ACC112 (cell line): ENCODE data around the gene RASL11B.
A peak's percentile ranks its signal among the peaks of the same experiment; 100 is the strongest.

Source experiments
- H2AFZ ChIP-seq: fragments of 200-600 bp; sonication (generic); one replicate; pipeline ENCODE4 v1.6.0; 2017; ENCODE audit warnings: antibody characterized with exemption, low read length; ENCODE audit not compliant: unreplicated experiment
- H3K27ac ChIP-seq: fragments of 200-600 bp; sonication (generic); 2 replicates; pipeline ENCODE4 v1.5.1; 2014; ENCODE audit warnings: low read depth, mild to moderate bottlenecking, antibody characterized with exemption, low read length, moderate library complexity
- H3K27me3 ChIP-seq: fragments of 200-600 bp; sonication (generic); 2 replicates; pipeline ENCODE4 v1.6.1; 2014; ENCODE audit warnings: mild to moderate bottlenecking, antibody characterized with exemption, low read length, moderate library complexity, mixed read lengths; ENCODE audit not compliant: insufficient read depth
- H3K36me3 ChIP-seq: fragments of 200-600 bp; sonication (generic); 2 replicates; pipeline ENCODE4 v1.6.1; 2016; ENCODE audit warnings: mild to moderate bottlenecking, antibody characterized with exemption, low read length, moderate library complexity, mixed read lengths; ENCODE audit not compliant: insufficient read depth
- H3K4me1 ChIP-seq: fragments of 200-600 bp; sonication (generic); one replicate; pipeline ENCODE4 v1.6.1; 2016; ENCODE audit warnings: low read length, mixed read lengths; ENCODE audit not compliant: insufficient read depth, unreplicated experiment, control insufficient read depth
- H3K4me3 ChIP-seq: fragments of 200-600 bp; sonication (generic); 2 replicates; pipeline ENCODE4 v1.5.1; 2014; ENCODE audit warnings: mild to moderate bottlenecking, low read depth, low read length
- H3K79me2 ChIP-seq: fragments of 200-600 bp; sonication (generic); one replicate; pipeline ENCODE4 v1.6.0; 2016; ENCODE audit warnings: low read length; ENCODE audit not compliant: control insufficient read depth, unreplicated experiment, insufficient read depth

Gene RASL11B, protein sequence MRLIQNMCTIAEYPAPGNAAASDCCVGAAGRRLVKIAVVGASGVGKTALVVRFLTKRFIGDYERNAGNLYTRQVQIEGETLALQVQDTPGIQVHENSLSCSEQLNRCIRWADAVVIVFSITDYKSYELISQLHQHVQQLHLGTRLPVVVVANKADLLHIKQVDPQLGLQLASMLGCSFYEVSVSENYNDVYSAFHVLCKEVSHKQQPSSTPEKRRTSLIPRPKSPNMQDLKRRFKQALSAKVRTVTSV

DNA sequence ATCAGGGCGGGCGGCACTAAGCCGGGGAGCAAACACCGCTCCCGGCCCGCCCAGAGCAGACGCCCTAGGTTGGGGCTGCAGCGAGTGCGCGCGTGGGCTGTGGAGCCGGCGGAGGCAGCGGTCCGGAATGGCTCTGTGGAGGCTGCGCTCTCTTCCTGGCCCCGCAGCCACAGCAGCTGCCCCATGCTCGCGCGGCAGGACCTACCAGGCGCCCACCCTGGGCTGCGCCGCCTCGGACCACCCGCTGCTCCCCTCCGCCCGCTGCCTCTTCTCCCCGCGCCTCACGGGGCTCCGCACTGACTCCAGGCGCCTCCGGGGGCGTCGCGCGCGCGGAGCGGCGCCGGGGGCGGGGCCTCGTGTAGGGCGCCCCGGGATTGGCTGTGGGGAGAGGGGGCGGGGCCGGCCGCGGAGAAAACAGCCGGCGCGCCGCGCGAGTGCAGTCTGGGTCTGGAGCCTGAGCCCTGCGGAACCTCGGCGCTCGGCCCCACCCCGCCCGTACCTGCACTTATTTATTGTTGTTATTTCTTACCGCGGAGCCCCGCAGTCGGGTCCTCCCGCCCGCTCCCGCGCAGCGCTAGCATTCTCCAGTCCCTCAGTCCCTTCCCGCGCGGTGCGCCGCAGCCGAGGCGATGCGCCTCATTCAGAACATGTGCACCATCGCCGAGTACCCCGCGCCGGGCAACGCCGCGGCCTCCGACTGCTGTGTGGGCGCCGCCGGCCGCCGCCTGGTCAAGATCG is at the start of gene RASL11B:
RASL11B (plus strand) TSS at position 439 of the 738 bp plus-strand sequence; CDS start at position 630, 191 bp downstream.
- no peak within 1 kb of the TSS for H3K27ac ChIP-seq
- H3K27me3 ChIP-seq: peaks cover 64% of the 10 kb centered on the region
- no peaks in the 10 kb centered on the region for H3K79me2 ChIP-seq
- no peaks in the 10 kb centered on the region for H3K36me3 ChIP-seq
- H3K4me3 ChIP-seq: peak within 1 kb of the TSS; percentile 79
- H3K4me1 ChIP-seq: no peaks in the 10 kb centered on the region
- peak within 1 kb of the TSS; percentile 71 for H2AFZ ChIP-seq

DNA sequence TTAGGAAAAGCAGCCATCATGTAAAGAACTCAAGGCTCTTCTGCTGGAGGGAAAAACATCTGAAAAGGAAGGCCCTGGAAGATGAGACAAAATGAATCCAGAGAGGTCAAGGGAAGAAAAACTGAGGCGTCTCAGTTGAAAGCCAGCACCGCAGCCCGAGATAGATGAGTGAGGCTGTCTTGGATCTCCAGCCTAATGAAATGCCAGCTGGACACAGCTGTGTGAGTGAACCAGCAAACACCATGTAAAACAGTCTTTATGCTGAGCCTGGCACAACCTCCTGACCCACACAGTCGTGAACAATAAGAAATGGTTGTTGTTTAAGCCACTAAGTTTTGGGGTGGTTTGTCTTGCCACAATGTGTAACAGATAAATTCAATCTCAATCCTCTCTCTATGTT is 48.6 kb upstream of the RASL11B start:
- Histone ChIP-seq H3K27ac (no peak overlapping the region), H3K27me3 (no peaks in the 10 kb centered on the region), H2AFZ (no peak overlapping the region)

DNA sequence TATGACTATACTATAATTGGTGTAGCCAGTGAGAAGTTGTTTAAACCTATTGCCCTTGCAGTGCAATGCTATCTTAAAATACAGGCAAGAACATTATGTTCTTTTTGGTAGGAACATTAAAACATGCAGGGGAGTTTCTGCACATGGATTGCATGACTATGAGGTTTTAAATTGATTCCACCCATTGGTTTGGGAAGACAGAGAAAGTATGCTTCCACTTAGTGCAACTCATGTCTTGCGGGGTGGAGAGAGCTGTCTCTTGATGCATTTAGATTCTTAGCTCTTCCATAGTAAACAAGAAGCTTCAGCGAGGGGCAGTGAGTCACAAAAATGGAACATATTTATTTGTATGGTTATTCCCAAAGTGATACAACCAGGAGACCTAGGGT is 39.5 kb upstream of the RASL11B start:
- H3K4me3 ChIP-seq: no peak overlapping the region
- no peak overlapping the region for H2AFZ ChIP-seq
- H3K27ac ChIP-seq: peak overlapping the region; percentile 91
- H3K27me3 ChIP-seq: no peaks in the 10 kb centered on the region
- peaks cover 16% of the 10 kb centered on the region for H3K4me1 ChIP-seq
- no peaks in the 10 kb centered on the region for H3K79me2 ChIP-seq
- H3K36me3 ChIP-seq: no peaks in the 10 kb centered on the region

More for the DNA sequence above, 48.6 kb upstream of the RASL11B start:
- no peaks in the 10 kb centered on the region for H3K4me1 ChIP-seq
- H3K79me2 ChIP-seq: no peaks in the 10 kb centered on the region
- no peaks in the 10 kb centered on the region for H3K36me3 ChIP-seq
- no peak overlapping the region for H3K4me3 ChIP-seq

DNA sequence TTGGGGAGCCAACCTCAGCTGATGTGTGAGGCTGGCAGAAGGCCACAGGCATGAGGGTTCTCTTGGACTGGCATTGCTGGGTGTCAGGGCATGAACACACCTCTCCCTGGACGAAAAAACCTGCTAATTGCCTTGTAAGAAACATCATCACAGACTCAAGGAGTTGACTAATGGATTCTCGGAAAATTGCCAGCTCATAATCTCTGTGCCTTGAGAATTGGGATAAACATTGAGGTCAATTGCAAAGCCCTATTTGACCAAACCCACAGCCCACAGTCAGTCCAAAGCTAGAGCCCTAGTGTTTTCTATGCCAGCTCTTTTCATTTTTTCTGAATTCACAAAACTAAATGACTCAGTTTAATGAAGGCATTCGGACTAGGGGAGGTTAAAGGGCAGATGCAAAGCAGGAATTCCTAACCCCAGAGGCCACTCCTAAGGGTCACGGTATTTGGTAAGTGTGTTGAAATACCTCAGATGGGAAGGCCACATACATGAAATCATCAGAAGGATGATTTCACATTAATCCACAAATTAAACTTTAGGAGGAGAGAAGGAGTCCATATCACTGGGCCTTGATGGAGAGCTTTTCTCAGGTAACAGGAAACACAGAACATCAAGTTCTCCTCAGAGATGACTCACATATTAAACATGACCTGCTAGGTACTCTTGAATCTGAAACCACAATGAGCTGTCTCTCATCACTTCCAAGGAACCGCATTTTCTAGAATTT is 39.0 kb upstream of the RASL11B start:
- H3K36me3 ChIP-seq: no peaks in the 10 kb centered on the region
- H3K27me3 ChIP-seq: no peaks in the 10 kb centered on the region
- H3K79me2 ChIP-seq: no peaks in the 10 kb centered on the region
- peaks cover 16% of the 10 kb centered on the region for H3K4me1 ChIP-seq
- peak overlapping the region; percentile 24; the same call in 1 of the 2 replicates for H3K4me3 ChIP-seq
- no peak overlapping the region for H2AFZ ChIP-seq
- H3K27ac ChIP-seq: peak overlapping the region; percentile 91

DNA sequence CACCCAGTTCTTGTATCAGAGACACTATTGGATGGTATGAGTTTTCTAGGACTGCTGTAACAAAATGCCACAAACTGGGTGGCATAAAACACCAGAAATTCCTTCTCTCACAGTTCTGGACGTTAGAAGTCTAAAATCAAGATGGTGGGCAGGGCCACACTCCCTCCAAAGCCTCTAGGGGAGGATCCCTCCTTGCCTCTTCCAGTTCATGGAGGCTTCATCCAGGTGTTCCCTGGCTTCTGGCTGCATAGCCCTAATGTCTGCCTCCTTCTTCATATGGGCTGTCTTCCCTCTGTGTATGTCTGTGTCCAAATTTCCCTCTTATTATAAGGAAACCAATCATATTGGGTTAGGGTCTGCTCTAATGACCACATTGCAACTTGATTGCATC is 38.4 kb upstream of the RASL11B start:
- Histone ChIP-seq H3K79me2 (no peaks in the 10 kb centered on the region), H3K27me3 (no peaks in the 10 kb centered on the region), H3K36me3 (no peaks in the 10 kb centered on the region), H3K4me1 (peaks cover 16% of the 10 kb centered on the region), H2AFZ (no peak overlapping the region), H3K27ac (peak overlapping the region; percentile 91), H3K4me3 (peak overlapping the region; percentile 24; the same call in 1 of the 2 replicates)

DNA sequence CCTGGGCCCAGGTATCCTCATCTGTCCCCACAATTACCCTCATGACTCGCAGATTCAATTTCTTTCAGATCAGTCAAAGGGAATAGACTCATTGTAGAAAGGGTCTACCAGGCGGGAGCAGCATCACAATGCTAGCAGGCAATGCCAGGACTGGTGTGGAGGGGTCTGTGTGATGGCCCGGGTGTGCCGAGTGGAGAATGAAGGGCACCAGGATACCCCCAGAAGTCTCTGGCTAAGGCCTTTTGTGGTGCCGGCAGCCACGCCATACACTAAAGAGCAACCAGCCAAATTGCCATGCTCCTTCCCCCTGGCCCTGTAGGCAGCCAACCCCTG is 37.9 kb upstream of the RASL11B start:
- Histone ChIP-seq H3K4me3 (no peak overlapping the region), H3K4me1 (peaks cover 16% of the 10 kb centered on the region), H3K79me2 (no peaks in the 10 kb centered on the region), H3K27me3 (no peaks in the 10 kb centered on the region), H3K36me3 (no peaks in the 10 kb centered on the region), H2AFZ (no peak overlapping the region), H3K27ac (peak overlapping the region; percentile 91)

DNA sequence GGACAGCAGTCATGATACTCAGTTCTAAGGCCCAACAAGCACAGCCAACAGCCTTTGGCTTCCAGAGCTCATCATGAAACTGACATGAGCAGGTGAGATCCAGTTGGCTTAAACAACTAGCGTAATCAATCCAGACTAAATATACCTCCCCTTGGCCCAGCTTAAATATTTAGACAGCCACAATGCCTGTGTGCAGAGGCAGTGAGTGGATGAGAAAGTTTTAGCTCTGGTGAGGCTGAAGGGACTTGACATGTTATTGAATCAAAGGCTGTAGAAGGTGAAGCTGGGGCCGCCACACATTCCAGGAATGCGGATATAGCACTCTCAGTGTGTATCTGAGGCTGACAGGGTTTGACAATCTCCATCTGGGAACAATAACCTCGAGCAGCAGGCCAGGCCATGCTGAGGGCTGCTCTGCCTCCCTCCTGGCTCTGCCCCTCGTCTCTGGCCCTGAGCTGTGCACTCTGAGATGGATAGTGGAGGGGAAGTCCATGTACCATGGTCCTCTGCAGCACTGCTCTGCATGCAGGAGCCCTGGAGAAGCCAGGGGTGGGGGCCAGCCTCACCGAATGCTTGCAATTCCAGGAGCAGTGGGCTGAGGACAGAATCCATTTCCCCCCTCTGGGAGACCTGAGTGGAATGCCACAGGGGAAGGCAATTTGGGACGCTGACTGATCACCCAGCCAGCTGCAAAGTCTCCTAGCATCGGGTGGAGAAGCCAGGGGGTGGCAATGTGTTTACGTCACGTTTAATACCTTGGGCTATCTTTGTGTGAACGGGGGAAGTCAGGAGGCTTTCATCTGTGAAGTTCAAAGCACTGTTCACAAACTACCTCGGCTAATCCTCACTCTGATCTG is 37.3 kb upstream of the RASL11B start:
- Histone ChIP-seq H3K27me3 (no peaks in the 10 kb centered on the region), H3K4me1 (peaks cover 16% of the 10 kb centered on the region), H3K79me2 (no peaks in the 10 kb centered on the region), H3K4me3 (no peak overlapping the region), H2AFZ (no peak overlapping the region), H3K36me3 (no peaks in the 10 kb centered on the region), H3K27ac (no peak overlapping the region)

DNA sequence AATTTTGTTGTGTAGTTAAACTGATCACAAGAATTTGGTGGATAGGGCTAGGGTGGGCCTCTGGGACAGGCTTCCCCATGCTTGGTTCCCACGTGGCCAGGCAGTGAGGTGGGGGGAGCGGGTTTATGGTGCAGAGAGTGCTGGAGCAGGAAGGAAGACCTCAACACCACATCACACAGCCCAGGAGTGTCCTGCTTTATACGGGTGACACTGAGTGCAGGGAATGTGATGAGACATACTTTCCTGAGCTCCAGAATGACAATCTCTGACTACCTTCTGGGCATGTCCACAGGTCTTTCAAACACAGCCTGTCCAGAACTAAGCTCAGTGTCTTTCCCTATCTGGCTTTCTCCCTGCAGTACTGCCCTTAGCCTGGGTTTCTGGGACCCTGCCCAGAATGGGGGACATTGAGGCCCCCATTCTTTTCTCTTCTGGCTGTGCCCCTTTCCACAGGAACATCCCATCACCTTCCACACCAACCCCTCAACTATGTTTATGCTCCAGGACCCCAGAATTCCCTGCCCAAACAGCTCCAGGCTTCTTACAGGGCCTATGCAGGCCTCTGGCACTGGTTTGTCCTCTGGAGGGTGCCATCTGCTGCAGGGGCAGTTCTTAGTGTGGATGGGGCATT is 36.5 kb upstream of the RASL11B start:
- no peak overlapping the region for H3K27ac ChIP-seq
- no peaks in the 10 kb centered on the region for H3K36me3 ChIP-seq
- no peaks in the 10 kb centered on the region for H3K79me2 ChIP-seq
- H3K4me3 ChIP-seq: no peak overlapping the region
- H2AFZ ChIP-seq: no peak overlapping the region
- peaks cover 16% of the 10 kb centered on the region for H3K4me1 ChIP-seq
- no peaks in the 10 kb centered on the region for H3K27me3 ChIP-seq

DNA sequence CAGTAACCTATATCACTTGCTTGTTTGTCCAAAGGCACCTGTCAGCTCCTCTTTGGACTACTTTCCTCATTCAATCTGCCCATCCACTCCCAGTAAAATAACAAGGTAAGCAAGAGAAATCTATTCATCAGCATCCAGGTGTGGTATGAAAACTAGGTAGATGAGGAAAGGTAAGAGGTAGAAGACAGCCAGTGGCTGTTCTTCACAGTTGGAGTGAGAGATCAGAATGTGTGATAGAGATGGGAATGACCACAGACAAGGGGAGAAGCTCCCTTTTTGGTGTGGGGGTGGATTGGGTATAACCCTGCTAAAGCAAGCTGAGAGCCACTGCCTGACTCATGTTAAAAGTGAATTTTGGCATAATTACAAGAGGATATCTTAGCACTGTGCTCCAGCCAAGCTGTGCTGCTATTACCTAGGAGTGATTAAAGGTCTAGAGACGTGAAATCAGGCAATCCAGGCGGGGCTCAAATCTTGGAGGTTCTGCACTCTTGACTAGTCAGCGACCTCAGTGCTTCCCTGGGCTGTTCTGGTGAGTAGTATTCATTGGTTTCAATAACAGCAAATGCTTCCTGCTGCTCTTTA is 28.1 kb upstream of the RASL11B start:
- no peak overlapping the region for H3K27ac ChIP-seq
- H3K4me1 ChIP-seq: peaks cover 9% of the 10 kb centered on the region
- no peak overlapping the region for H2AFZ ChIP-seq
- no peaks in the 10 kb centered on the region for H3K27me3 ChIP-seq
- no peaks in the 10 kb centered on the region for H3K36me3 ChIP-seq
- no peak overlapping the region for H3K4me3 ChIP-seq
- no peaks in the 10 kb centered on the region for H3K79me2 ChIP-seq
